Thoracic aorta (tissue), 2 donors: ENCODE data around the gene CCDC51. TPM values are rescaled to one million over a fixed set of nuclear protein-coding genes. Genes with fewer than 3 reads are reported as not detected.

Source experiments
- ATAC-seq: fragments of 150-250 bp; one replicate; pipeline ENCODE4 v1.8.0; 2017; ENCODE audit warnings: low read depth; ENCODE audit not compliant: insufficient number of reproducible peaks, low FRiP score
- DNase-seq: peaks from one replicate; pipeline ENCODE4 v3.0.0-alpha.2; 2020; ENCODE audit warnings: low spot score
- H3K27ac ChIP-seq, 2 donors: fragments of 200-600 bp; sonication (generic); 1 replicate in 1 of 2; 2 replicates in 1 of 2; pipeline ENCODE4 v1.5.1; 2016; ENCODE audit warnings: mild to moderate bottlenecking in 2 of 2, moderate library complexity in 2 of 2
- H3K27me3 ChIP-seq: fragments of 200-600 bp; sonication (generic); replicated peaks from 2 replicates; pipeline ENCODE4 v1.6.0; 2016; ENCODE audit warnings: mild to moderate bottlenecking; ENCODE audit not compliant: insufficient read depth
- H3K36me3 ChIP-seq: fragments of 200-600 bp; sonication (generic); one replicate; pipeline ENCODE4 v1.5.1; 2016
- H3K4me1 ChIP-seq, 2 donors: fragments of 200-600 bp; sonication (generic); 1 replicate in 1 of 2; 2 replicates in 1 of 2; pipeline versions ENCODE4 v1.5.1 to v1.6.0; 2016; ENCODE audit warnings: low read depth in 2 of 2, mild to moderate bottlenecking in 1 of 2; ENCODE audit not compliant: control insufficient read depth in 1 of 2
- H3K4me3 ChIP-seq: fragments of 200-600 bp; sonication (generic); 2 replicates; pipeline ENCODE4 v1.5.1; 2016; ENCODE audit warnings: mild to moderate bottlenecking
- H3K9me3 ChIP-seq: fragments of 200-600 bp; sonication (generic); 2 replicates; pipeline ENCODE4 v1.5.1; 2016
- CTCF ChIP-seq: fragments of 200-600 bp; sonication (generic); IDR thresholded peaks from one replicate; pipeline ENCODE4 v1.5.1; 2019; ENCODE audit warnings: antibody characterized with exemption
- total RNA-seq, 2 donors: library from RNA; depleted of rRNA; stranded (reverse); fragments of >200 nt; gene quantifications; one replicate each; pipeline versions ENCODE4 v1.1.0 to v1.2.3, GENCODE V29; 2016

The CCDC51 gene
- total RNA-seq, 2 donors from 2014 or later: 5.9 to 15.2 TPM

- no peak overlapping the region for H3K4me3 ChIP-seq
- H3K9me3 ChIP-seq: no peaks in the 10 kb centered on the region
- peaks cover 66% of the 10 kb centered on the region for H3K36me3 ChIP-seq
- DNase-seq (no peak), ATAC-seq (no peak)
- H3K27me3 ChIP-seq: no peaks in the 10 kb centered on the region
- no peak for TF ChIP-seq CTCF
- H3K27ac ChIP-seq: peak overlapping the region in 1 of 2 donors; percentile 41
- peaks cover 16 to 39% of the 10 kb centered on the region in 2 donors for H3K4me1 ChIP-seq
Measured at GRCh38 chr3:48407542-48408099, 32.3 kb downstream of the CCDC51 start.

GRCh38 chr3:48406443-48407431, 33.2 kb downstream of the CCDC51 start:
- DNase-seq (no peak), ATAC-seq (no peak)
- H3K27ac ChIP-seq: peak overlapping the region; percentile 92 to 95
- no peak overlapping the region for H3K4me3 ChIP-seq
- H3K27me3 ChIP-seq: no peaks in the 10 kb centered on the region
- no peak for TF ChIP-seq CTCF
- H3K36me3 ChIP-seq: peaks cover 58% of the 10 kb centered on the region
- peaks cover 21 to 42% of the 10 kb centered on the region in 2 donors for H3K4me1 ChIP-seq
- no peaks in the 10 kb centered on the region for H3K9me3 ChIP-seq

GRCh38 chr3:48405971-48406370, 33.9 kb downstream of the CCDC51 start:
- H3K27ac ChIP-seq: peak overlapping the region; percentile 92 to 95
- peaks cover 51% of the 10 kb centered on the region for H3K36me3 ChIP-seq
- peaks cover 27 to 49% of the 10 kb centered on the region in 2 donors for H3K4me1 ChIP-seq
- DNase-seq: no peak
- H3K9me3 ChIP-seq: no peaks in the 10 kb centered on the region
- no peak for ATAC-seq
- no peak overlapping the region for H3K4me3 ChIP-seq
- no peak for TF ChIP-seq CTCF
- H3K27me3 ChIP-seq: no peaks in the 10 kb centered on the region

- Histone ChIP-seq H3K36me3 (peaks cover 45% of the 10 kb centered on the region), H3K4me1 (peaks cover 27 to 51% of the 10 kb centered on the region in 2 donors), H3K9me3 (no peaks in the 10 kb centered on the region), H3K4me3 (no peak overlapping the region), H3K27ac (peak overlapping the region; percentile 92 to 95), H3K27me3 (no peaks in the 10 kb centered on the region)
- ATAC-seq: no peak
- no peak for DNase-seq
- no peak for TF ChIP-seq CTCF
Measured at GRCh38 chr3:48405343-48405881, 34.5 kb downstream of the CCDC51 start.
